HG03060 (cell line): ENCODE results near the gene TICRR.

Source experiments
- ATAC-seq: cut with Tn5 transposase; IDR thresholded peaks from one replicate; pipeline ENCODE4 v1.9.1; 2021; ENCODE audit warnings: low read depth, moderate number of reproducible peaks; ENCODE audit not compliant: unreplicated experiment

The TICRR gene

DNA sequence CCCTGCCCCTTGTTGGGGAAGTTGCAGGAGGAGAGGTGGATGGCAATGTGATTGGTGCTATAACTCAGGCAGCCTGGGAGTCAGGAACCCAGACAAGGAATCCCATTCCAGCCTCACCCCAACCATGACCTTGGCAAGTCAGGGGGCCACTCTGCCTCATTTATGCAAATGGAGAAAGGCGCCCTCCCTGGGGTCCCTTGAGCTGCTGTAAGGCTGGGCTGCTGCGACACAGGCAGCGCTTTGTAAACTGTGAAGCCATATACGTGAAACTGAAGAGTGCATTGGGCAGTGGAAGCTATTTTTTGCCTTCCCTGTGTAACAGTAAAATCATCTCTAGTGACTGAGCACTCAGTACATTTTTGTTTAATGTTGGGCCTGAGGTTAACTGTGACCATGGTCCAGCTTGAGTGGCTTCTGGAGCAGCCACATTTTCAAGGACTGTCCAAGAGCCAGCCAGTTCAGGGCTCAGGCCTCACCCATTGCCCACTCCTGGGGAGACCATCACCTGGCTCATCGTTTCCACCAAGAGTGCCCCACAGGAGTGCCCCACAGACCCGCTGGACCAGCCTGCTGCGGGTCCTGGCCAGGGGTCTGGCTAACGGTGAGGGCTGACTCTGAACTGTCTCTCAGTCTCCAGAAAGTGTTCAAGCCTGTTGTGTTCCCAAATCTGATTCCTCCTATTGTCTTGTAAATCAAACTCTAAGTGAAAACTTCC lies 52.1 kb downstream of the TICRR start:
- ATAC-seq = no peak

DNA sequence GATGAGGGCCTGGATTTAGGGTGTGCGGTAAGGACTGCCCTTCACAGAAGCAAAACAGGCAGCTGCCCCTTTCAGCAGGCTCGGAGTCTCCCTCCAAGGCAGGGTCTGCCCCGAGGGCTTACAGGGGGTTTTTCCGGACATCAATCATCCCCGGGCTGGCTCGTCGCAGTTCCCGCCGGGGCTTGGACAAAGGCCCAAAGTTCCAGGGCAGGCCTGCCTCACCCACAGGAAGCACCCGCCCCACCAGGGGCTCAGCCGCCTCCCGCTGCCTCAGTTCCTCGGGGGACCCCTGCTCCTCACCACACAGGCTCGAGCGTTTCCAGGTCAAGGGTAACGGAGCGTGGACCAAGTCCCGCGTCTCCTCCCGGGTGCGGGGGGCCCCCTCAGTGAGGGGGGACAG lies 53.0 kb downstream of the TICRR start:
- ATAC-seq = no peak

DNA sequence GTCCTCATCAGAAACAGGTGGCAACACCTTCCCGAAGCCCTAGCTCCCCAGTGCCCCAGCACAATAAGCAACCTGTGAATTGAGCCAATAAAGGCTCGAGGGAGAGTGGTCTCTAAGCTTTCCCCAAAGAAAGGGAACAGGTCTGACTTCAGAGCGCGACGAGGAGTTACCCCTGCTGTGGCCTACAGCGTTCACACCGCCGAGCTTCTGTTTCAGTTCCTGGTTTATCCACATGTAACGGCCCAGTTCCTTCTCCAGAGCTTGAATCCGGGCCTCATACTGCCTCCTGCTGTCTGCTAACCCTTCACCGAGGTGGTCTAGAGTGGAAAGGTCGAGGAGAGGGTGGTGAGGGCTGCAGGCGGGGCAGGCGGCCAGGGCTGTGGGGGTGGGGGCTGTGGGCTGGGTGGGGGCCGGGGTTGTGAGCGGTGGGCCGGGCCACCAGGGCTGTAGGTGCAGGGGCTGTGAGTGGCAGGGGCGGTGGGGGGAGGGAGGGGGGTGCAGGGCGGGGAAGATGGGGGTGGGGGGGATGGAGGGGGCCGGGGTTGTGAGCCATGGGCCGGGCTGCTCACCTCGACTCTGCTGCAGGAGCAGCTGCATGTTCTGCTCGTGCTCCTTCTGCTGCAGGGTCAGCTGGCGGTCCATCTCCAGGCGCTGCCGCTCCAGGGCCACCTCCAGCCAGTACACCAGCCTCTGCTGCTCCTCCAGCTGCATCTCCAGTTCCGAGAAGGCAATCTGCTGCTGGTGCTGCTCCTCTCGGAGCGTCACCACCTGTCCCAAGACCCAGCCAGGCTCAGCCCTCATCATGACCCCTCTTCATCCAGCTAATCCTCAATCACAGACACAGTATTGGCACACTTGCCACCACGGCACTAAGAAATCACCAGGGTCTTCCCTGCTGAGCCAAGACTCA lies 53.8 kb downstream of the TICRR start:
- no peak for ATAC-seq

DNA sequence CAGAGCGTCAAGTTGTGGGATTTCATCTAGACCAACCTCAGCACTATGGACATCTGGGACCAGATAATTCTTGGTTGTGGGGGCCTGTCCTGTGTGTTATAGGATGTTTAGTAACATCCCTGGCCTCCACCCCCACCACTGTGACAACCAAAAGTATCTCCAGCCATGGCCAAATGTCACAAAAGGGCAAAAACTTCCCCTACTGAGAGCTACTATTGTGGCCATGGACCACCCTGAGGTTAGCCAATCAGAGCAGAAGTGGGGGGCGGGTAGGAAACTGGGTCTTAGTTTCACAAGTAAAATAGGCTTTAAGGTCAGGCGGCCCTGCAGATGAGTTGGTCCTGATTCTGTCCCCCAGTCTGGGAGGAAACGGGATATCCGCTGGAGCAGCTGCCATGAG lies 54.6 kb downstream of the TICRR start:
- ATAC-seq = no peak

DNA sequence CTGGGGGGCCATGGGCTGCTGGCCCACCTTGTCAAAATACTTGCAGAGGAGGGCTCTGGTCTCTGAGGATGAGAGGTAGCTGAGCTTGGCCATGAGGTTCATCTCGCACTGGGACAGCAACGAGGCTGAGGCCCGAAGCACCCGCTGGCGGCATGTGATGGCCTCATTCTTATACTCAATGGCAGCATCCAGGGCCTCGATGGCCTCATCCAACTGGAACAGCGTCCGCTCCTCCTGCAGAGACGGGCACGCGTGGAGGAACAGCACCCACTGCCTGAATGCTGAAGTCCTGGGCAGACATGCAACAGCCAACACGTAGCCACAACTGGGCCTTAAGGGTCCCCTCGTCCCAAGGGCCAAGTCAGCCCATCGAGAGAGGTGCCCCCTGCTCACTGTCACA lies 55.0 kb downstream of the TICRR start:
- ATAC-seq = no peak

DNA sequence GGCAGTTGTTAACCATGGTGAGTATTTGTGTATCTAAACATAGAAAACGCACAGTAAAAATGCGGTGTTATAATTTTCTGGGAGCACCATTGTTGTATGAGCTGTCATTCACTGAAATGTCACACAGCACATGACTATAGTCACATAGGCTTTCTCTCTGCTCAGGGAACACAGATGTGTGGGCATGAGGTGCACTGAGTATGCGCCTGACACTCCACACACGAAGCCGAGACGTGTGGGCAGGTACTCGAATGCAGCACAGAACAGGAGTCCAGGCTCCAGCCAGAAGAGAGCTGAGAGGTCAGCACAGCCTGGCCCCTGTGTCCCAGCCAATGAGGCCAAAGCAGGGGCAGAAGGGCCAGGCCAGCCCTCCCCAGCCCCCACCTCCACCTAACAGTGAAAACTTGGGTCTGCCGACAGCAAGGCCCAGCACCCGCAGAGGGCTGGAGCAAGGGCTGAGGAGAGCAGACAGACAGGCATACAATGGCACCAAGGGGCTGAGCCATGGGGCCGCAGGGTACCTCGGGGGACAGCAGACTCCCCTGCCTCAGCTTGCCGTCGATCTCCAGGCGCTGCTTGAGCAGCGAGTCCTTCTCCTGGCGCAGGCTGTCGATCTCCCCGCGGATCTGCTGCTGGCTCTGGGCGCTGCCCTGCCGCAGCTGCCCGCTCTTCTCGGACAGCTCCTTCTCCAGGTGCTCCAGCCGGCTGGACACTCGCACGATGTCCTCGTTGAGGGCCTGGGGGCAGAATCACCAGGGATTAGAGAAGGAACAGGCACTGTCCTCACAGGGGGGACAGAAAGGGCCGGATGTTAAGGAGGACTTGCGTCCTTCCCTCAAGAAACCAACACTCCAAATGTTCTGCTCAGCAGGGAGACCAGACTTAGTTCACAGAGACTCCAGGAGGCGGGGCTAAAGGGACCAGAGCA lies 56.0 kb downstream of the TICRR start:
- ATAC-seq = no peak

DNA sequence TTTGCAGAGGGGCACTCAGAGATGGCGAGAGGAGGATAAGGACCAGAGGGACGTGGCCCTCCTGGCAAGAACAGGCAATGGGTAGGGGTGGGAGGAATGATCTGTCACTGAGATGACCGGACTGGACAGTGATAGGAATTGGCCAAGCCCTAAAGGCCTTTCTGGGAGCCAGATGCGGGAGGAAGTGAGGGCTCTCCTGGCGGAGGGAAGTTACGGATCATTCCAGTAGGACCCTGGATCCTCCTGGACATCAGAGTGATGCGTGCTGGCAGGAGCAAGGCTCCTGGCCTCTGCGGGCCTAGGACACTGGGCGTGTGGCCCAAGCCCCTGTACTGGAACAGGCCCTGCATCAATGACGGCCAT lies 56.6 kb downstream of the TICRR start:
- no peak for ATAC-seq

DNA sequence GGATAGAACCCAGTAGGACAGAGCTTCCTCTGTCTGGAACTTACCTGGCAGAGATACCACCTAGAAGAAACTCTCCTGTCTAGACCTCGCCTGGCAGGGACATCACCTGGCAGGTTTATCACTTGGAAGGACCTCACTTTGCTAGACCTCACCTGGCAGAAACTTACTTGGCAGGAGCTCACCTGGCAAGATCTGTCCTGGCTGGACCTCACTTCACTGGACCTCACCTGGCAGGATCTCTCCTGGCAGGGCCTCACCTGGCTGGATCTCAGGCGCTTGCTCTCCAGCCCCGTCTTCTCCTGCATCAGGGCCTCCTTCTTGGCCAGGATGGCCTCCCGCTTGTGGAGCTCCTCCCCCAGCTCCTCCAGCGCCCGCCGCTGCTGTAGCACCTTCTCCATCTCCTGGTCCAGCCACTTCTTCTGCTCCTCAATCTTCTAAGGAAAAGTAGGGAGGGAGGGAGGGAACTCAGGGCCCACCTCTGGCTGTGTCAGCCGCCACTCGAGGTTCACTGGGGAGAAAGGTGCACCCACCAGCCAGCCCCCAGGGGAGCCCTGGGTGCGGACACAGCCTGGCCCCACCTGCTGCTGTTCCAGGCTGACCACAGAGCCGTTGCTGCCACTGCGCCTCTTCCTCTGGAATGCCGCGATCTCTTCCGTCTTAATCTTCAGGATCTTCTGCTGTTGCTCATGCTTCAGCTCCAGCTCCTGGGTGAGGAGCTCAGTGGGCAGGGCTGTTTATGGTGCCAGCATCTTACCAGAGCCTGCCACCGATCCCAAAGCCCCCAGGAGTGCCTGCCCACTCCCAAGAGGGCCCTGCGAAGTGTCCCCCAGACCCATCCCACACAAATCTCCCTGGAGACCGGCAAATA lies 57.5 kb downstream of the TICRR start:
- no peak for ATAC-seq

DNA sequence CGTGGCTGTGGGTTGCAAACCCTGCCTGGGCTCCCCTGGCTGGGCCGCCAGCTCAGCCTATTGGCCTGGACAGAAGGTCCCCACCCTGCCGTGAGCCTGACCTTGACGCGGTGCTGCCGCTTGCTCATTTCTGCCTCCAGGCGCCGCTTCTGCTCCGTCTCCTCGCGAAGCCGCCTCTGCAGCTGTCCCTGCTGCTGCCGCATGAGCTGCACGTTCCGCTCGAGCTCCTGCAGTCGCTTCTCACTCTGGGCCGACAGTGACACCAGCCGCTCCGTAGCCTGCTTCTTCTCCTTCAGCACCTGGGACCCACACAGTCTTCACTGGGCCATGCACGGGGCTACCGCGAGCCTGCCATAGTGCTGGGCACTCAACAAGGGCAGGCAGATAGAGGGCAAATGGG lies 58.3 kb downstream of the TICRR start:
- no peak for ATAC-seq

DNA sequence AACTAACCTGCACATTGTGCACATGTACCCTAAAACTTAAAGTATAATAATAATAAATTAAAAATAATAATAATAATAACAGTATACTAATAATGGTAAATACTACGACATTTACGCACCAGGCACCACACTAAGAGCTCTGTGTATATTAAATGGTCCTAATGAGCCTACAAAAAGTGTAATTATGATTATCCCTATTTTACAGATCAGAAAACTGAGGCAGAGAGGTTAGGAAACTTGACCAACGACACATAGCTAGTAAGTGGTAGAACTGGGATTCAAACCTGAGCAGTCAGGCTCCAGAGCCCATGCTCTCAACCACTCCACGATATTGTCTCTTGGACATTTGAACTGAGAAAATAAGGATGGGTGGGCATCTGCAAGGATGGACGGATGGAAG lies 65.0 kb downstream of the TICRR start:
- ATAC-seq = no peak

DNA sequence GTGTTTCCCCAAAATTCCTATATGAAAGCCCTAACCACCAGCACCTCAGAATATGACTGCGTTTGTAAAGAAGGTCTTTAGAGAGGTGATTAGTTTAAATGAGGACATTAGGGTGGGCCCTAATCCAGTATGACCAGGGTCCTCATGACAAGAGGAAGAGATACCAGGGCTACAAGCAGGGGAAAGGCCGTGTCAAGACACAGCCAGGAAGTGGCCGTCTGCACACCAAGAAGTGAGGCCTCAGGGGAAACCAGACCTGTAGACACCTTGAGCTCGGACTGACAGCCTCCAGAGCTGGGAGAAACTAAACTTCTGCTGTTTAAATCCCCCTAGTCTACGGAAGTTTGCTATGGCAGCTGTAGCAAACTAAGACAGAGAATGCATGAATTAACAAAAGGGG lies 65.8 kb downstream of the TICRR start:
- ATAC-seq = no peak

DNA sequence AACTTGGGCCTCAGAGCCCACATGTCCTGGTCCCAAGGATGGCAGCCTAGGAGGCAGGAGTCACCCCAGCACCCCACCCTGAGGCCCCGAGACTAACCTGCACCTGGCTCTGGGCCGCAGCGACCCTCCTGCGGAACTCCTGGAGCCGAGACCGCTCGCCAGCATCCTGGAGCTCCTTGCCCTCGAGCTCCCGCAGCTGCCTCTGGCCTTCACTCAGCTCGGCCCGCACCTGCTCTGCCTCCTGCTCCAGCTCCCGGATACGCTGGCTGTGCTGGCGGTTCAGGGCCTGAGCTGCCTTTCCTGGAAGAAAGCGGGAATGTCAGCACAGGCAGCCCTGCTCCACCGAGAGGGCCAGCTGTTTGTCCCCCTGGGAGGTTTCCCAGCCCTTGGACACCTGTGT lies 66.8 kb downstream of the TICRR start:
- no peak for ATAC-seq

DNA sequence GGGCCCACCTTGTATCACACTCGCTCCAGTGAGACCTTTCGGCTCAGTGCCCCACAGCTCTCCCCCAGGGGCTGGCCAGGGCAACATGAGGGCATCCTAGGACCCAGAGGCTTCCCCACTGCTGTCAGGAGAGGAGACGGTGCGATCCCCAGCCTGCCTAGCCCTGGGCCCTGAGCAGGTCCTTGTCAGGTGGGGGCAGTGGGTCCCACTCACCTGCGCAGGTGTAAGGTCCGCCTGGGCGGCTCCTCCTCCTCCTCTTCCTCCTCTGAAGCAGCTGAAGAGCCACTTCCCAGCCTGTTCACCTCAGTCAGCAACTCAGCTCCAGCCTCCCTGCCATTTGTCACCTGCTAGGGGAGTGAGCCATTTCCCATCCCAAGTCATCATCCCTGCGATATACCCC lies 70.4 kb downstream of the TICRR start:
- ATAC-seq = no peak

DNA sequence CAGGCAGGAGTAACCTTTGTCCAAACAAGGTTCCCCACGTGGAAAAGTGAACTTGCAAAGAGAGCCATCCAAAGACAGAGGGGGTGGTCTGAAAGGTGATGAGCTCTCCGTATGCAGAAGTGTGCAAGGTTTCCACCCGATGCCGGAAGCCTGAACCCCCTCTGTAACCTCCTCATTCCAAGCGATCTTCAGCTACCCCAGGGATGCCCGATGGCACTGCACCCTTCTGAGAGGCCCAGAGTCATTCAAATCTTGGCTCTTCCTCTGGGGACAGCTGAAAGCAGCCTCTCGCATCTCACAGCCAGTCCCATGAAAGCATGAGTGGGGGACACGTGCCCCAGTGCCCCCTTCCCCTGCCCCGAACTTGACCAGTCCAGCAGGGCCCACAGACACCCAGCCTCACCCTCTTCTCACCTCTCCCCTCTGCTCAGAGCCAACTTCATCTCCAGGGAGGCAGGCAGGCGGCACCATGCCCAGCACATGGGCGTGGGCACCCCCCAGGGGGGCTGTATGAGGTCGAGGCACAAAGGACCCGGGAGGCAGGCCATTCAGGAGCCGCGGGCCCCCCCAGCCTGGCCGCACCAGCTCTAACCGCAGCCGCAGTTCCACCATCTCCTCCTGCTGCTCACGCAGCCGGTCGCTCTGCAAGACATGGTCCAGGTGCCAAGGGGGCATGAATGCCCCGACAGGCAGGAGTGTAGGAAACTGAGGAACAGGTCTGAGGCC lies 71.3 kb downstream of the TICRR start:
- no peak for ATAC-seq

DNA sequence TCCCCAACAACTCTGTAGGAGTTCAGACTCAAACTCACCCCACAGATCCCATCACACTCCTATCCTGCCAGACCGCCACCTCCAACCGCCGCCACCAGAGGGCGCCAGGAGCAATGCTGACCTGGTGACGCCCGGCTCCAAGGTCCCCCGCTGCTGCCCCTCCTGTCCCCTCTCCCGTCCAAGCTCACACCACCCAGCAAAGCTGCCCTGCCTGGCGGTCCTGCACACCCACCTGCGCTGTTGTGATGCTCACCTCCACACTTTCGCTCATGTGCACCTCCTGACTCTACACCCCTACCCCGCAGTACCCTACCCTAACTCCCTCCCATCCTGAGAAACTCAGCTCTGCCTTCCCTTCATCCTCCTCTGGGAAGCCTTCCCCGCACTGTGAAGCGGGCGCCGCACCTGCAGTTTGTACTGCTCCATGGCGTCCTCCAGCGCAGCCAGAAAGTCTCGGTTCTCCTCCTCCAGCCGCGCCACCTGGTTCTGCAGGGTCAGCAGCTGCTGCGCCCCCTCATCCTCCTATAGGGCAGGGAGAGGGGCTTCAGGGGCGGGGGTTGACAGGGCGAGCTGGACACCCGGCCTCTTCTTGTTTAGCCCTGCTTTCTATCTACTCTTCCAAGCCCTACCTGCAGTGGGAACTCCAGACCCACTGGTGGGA lies 72.1 kb downstream of the TICRR start:
- ATAC-seq = no peak

DNA sequence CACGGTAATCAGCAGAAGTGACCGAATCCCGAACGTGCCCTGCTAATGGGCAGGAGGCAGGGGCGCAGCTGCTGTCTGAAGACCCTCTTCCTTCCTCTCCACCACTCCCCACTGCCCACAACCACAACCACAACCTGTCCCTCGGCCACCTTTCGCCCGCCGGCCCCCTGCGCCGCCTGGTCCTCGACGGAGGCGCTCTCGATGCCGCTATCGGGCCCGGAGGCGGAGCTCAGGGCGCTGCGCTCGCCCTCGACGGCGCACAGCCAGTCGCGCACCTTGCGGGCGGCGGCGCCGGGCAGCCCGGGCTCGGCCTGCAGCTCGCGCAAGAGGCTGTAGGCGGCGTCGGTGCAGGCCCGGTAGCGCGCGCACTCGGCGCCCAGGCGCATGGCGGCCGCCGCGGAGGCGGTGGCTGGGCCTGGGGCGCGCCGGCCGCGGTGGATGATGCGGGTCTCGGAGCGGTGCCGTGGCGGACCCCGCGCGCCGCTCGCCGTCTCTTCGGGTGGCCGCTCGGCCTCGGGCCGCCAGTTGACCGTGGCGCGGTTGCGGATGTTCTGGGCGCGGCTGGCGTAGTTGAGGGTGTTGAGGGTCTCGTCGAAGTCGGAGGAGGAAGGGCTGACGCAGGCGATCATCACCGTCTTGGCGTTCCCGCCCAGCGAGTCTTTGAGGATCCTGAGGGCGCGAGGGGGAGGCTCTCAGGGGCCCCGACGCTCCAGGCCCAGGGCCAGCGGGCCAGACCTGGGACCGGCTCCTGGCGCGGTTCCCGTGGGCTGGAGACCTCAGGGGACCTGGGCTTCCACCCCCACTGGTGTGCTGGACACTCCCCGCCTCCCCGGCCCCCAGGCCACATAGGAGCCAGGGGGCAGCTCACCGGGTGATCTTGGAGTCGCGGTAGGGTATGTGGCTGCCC lies 73.1 kb downstream of the TICRR start:
- no peak for ATAC-seq

DNA sequence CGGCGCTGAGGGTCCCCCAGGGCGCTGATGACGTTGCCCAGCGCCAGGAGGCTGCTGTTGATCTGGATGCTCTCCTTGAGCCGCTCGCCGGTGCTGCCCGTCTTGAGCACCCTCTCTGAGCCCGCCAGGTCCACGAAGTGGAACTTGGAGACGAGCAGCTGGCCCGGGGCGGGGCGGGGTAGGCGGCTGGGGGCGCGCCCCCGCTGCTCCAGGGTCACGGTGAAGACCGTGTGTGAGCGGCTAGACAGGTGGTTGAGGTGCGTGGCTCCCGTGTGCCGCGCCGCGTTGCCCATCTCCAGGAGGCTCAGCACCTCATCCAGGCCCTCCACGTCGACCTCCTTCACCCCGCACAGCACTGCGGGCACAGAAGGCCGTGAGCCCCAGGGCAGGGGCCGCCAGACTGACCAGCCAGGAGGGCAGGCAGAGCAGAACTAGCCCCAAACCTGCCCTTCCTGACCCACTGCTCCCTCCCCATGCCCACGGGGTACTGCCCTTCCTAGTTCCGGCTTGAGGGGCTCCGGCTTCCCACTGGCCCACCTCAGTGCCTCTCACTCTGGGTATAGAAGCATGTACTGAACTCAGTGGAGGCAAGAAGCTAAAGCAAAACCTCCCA lies 73.8 kb downstream of the TICRR start:
- no peak for ATAC-seq
